HCT116 (cell line): ENCODE data around the gene EIPR1. TPM values are rescaled to one million over a fixed set of nuclear protein-coding genes. Genes with fewer than 3 reads are reported as not detected.

ENCODE experiments used
- ATAC-seq: fragments of 200-7000 bp; cut with Tn5 transposase; 2 replicates; pipeline ENCODE4 v1.9.1; 2020; ENCODE audit warnings: mild to moderate bottlenecking, moderate library complexity
- BruUV-seq: library from RNA; stranded (reverse); fragments of 400-500 nt; replicated peaks from 2 replicates; lab custom pipeline; 2021; lab: Mats Ljungman, UMichigan
- CTCF ChIA-PET: fragments of 300-600 bp; sonication (Branson Sonifier 250); formaldehyde crosslinking; loops from one replicate; lab custom pipeline; 2021; ENCODE audit warnings: antibody characterized with exemption; lab: Charles Lee
- POLR2A ChIA-PET: fragments of 300-600, 350-600 bp; sonication (Branson Sonifier 250); formaldehyde crosslinking; loops from one replicate; lab custom pipeline; 2021; ENCODE audit warnings: antibody characterized with exemption; lab: Charles Lee
- RAD21 ChIA-PET, 2 experiments: fragments of 300-600 bp; sonication (Branson Sonifier 250); formaldehyde crosslinking; loops; one replicate each; lab custom pipeline; 2023; ENCODE audit warnings: low total read pairs in 2 of 2; ENCODE audit not compliant: uncharacterized antibody in 2 of 2, unreplicated experiment in 2 of 2, low non-redundant PET in 1 of 2; lab: Charles Lee
- DNase-seq: peaks from one replicate; pipeline ENCODE4 v3.0.0-alpha.2; 2010; ENCODE audit warnings: low read depth, low spot score
- H2AFZ ChIP-seq: fragments of 200-600 bp; shearing (Covaris generic), sonication (generic); 2 replicates; pipeline ENCODE4 v1.6.1; 2017; ENCODE audit warnings: low read depth, mixed run types, mixed read lengths, antibody characterized with exemption, low read length; ENCODE audit not compliant: poor library complexity, severe bottlenecking
- H3K27ac ChIP-seq: 2 replicates; pipeline ENCODE4 v1.5.1; 2012; ENCODE audit warnings: low read depth, low read length
- H3K27me3 ChIP-seq: fragments of 200-600 bp; sonication (generic); 2 replicates; pipeline ENCODE4 v1.6.1; 2016; ENCODE audit warnings: mixed run types, low read length, mixed read lengths; ENCODE audit not compliant: insufficient read depth
- H3K36me3 ChIP-seq, 2 experiments: fragments of 200-500 bp in 1 of 2; fragments of 200-600 bp in 1 of 2; sonication (Bioruptor generic) in 1 of 2; sonication (generic) in 1 of 2; 2 replicates each; pipeline versions ENCODE4 v1.5.1 to v1.6.1; 2014 to 2016; ENCODE audit warnings: low read length in 2 of 2, inconsistent platforms in 1 of 2, mixed read lengths in 1 of 2, mixed run types in 1 of 2; ENCODE audit not compliant: insufficient read depth in 2 of 2, control insufficient read depth in 1 of 2
- H3K4me1 ChIP-seq, 2 experiments: fragments of 200-600 bp in 1 of 2; sonication (generic) in 1 of 2; 2 replicates each; pipeline versions ENCODE4 v1.5.1 to v1.6.1; 2012 to 2017; ENCODE audit warnings: low read length in 2 of 2, inconsistent platforms in 1 of 2, mild to moderate bottlenecking in 1 of 2, mixed read lengths in 1 of 2, mixed run types in 1 of 2, moderate library complexity in 1 of 2; ENCODE audit not compliant: insufficient read depth in 2 of 2, control insufficient read depth in 1 of 2
- H3K4me2 ChIP-seq: fragments of 200-600 bp; sonication (generic); 2 replicates; pipeline ENCODE4 v1.6.1; 2017; ENCODE audit warnings: mixed run types, low read length, mixed read lengths
- H3K4me3 ChIP-seq, 2 experiments: fragments of 200-600 bp in 1 of 2; sonication (generic) in 1 of 2; replicated peaks in 1 of 2; 2 replicates each; pipeline ENCODE4 v1.5.1; 2011 to 2016; ENCODE audit warnings: low read length in 2 of 2, control low read depth in 1 of 2, low read depth in 1 of 2, mild to moderate bottlenecking in 1 of 2, mixed read lengths in 1 of 2, mixed run types in 1 of 2
- H3K79me2 ChIP-seq: fragments of 200-600 bp; sonication (generic); 2 replicates; pipeline ENCODE4 v1.6.1; 2017; ENCODE audit warnings: mild to moderate bottlenecking, mixed run types, low read length, moderate library complexity, mixed read lengths; ENCODE audit not compliant: insufficient read depth
- H3K9ac ChIP-seq: fragments of 200-600 bp; sonication (generic); 2 replicates; pipeline ENCODE4 v1.6.1; 2016; ENCODE audit warnings: low read length, mixed read lengths
- H3K9me2 ChIP-seq: fragments of 200-600 bp; sonication (generic), shearing (Covaris generic); 2 replicates; pipeline ENCODE4 v1.6.1; 2017; ENCODE audit warnings: mixed run types, mild to moderate bottlenecking, moderate library complexity; ENCODE audit not compliant: insufficient read depth
- H3K9me3 ChIP-seq, 2 experiments: fragments of 200-500 bp in 1 of 2; fragments of 200-600 bp in 1 of 2; sonication (Bioruptor generic) in 1 of 2; sonication (generic) in 1 of 2; 2 replicates each; pipeline ENCODE4 v1.6.1; 2014 to 2017; ENCODE audit warnings: low read length in 2 of 2, mixed read lengths in 2 of 2, inconsistent platforms in 1 of 2, low read depth in 1 of 2, mild to moderate bottlenecking in 1 of 2, mixed run types in 1 of 2, moderate library complexity in 1 of 2; ENCODE audit not compliant: control insufficient read depth in 1 of 2, insufficient read depth in 1 of 2
- H4K20me1 ChIP-seq: fragments of 200-600 bp; sonication (generic), shearing (Covaris generic); 2 replicates; pipeline ENCODE4 v1.6.1; 2017; ENCODE audit warnings: mixed run types, mild to moderate bottlenecking, moderate library complexity; ENCODE audit not compliant: insufficient read depth
- CBX3 ChIP-seq: IDR thresholded peaks from 2 replicates; pipeline ENCODE4 v1.6.1; 2012; ENCODE audit warnings: low read depth
- CEBPB ChIP-seq: IDR thresholded peaks from 2 replicates; pipeline ENCODE4 v1.6.1; 2012; ENCODE audit warnings: low read depth
- EGR1 ChIP-seq: IDR thresholded peaks from 2 replicates; pipeline ENCODE4 v1.6.1; 2012; ENCODE audit warnings: low read depth
- EZH2 ChIP-seq: fragments of 200-600 bp; sonication (generic); IDR thresholded peaks from 2 replicates; pipeline ENCODE4 v1.6.1; 2017; ENCODE audit warnings: antibody characterized with exemption, mixed run types
- EZH2phosphoT487 ChIP-seq: fragments of 200-600 bp; IDR thresholded peaks from 2 replicates; pipeline ENCODE4 v1.6.1; 2018; ENCODE audit warnings: antibody characterized with exemption, borderline replicate concordance
- FOSL1 ChIP-seq: IDR thresholded peaks from 2 replicates; pipeline ENCODE4 v1.6.1; 2012; ENCODE audit warnings: low read depth
- POLR2AphosphoS5 ChIP-seq: IDR thresholded peaks from 2 replicates; pipeline ENCODE4 v1.6.1; 2011; ENCODE audit warnings: mild to moderate bottlenecking, low read depth, low read length, moderate library complexity
- RAD21 ChIP-seq: IDR thresholded peaks from 2 replicates; pipeline ENCODE4 v1.6.1; 2012; ENCODE audit warnings: low read depth, mild to moderate bottlenecking
- SP1 ChIP-seq: IDR thresholded peaks from 2 replicates; pipeline ENCODE4 v1.6.1; 2012; ENCODE audit warnings: low read depth
- SRF ChIP-seq: IDR thresholded peaks from 2 replicates; pipeline ENCODE4 v1.6.1; 2012; ENCODE audit warnings: low read depth
- TCF7L2 ChIP-seq: IDR thresholded peaks from 2 replicates; pipeline ENCODE4 v1.7.0; 2011; ENCODE audit warnings: borderline replicate concordance, inconsistent platforms; ENCODE audit not compliant: insufficient read depth, insufficient read length; ENCODE audit errors: extremely low read depth
- YY1 ChIP-seq: IDR thresholded peaks from 2 replicates; pipeline ENCODE4 v1.6.1; 2011; ENCODE audit warnings: low read length, low read depth, moderate library complexity, mild to moderate bottlenecking; ENCODE audit not compliant: insufficient replicate concordance; ENCODE audit errors: extremely low read depth
- ZFX ChIP-seq: fragments of 450-650 bp; IDR thresholded peaks from 2 replicates; pipeline ENCODE4 v1.6.1; 2017
- ZNF274 ChIP-seq: fragments of 200-500 bp; sonication (Bioruptor generic); IDR thresholded peaks from 2 replicates; pipeline ENCODE4 v1.6.1; 2014; ENCODE audit warnings: mild to moderate bottlenecking, low read depth, low read length, inconsistent platforms
- intact Hi-C: fragments of 100-400 bp; cut with micrococcal nuclease; formaldehyde crosslinking; loops from 2 replicates; pipeline ENCODE4 v1.10.0; 2022
- total RNA-seq: library from RNA; stranded (reverse); gene quantifications from one replicate; pipeline ENCODE4 v1.2.1, GENCODE V29; 2021; ENCODE audit not compliant: unreplicated experiment
- TF ChIP-seq, protein P1 (sequence below): IDR thresholded peaks from 2 replicates; pipeline ENCODE4 v1.6.1; 2012
- TF ChIP-seq, protein P2 (sequence below): IDR thresholded peaks from 2 replicates; pipeline ENCODE4 v1.6.1; 2012
- TF ChIP-seq, protein P3 (sequence below): IDR thresholded peaks from 2 replicates; pipeline ENCODE4 v1.6.1; 2011; ENCODE audit warnings: mild to moderate bottlenecking, low read length, moderate library complexity; ENCODE audit not compliant: insufficient replicate concordance; ENCODE audit errors: extremely low read depth

Gene EIPR1
- total RNA-seq, 1 experiment from 2014 or later: 36.9 TPM

DNA sequence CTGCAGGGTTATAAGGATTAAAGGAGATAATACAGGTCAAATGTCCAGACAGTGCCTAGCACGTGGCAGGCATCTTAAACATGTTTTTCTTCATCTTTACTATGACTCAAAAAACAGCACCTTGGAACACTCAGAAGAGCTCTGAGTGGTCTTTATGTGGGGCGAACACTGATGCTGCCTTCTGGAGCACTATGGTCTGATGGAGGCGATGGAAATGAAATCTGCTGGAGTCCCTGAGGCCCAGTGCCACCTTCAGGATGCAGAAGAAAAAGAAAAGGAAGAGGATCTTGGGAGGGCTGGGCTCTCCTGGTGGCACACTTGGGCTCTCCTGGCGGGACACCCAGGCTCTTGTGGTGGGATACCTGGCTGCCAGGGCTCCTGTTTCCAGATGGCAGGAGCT lies 171.8 kb downstream of the EIPR1 start:
- ATAC-seq (no peak), DNase-seq (no peak)
- H3K4me3 ChIP-seq: no peak overlapping the region
- H3K27ac ChIP-seq: no peak overlapping the region
- H3K4me2 ChIP-seq: no peak overlapping the region
- ChIA-PET CTCF (no interaction called here), POLR2A (no interaction called here), RAD21 (no interaction called here)
- H3K9me2 ChIP-seq: no peaks in the 10 kb centered on the region
- H4K20me1 ChIP-seq: no peaks in the 10 kb centered on the region
- H3K4me1 ChIP-seq: no peaks in the 10 kb centered on the region
- intact Hi-C loops: no loop called here
- 0 out of 2 replicates have a peak, but pooled peaks cover 4% of the 10 kb centered on the region for H3K79me2 ChIP-seq
- H2AFZ ChIP-seq: no peak overlapping the region
- H3K27me3 ChIP-seq: no peaks in the 10 kb centered on the region
- no peaks in the 10 kb centered on the region for H3K9me3 ChIP-seq
- no peak for TF ChIP-seq EZH2phosphoT487
- TF ChIP-seq, protein P1, sequence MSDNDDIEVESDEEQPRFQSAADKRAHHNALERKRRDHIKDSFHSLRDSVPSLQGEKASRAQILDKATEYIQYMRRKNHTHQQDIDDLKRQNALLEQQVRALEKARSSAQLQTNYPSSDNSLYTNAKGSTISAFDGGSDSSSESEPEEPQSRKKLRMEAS: no peak
- TF ChIP-seq TCF7L2: no peak
- TF ChIP-seq, protein P2, sequence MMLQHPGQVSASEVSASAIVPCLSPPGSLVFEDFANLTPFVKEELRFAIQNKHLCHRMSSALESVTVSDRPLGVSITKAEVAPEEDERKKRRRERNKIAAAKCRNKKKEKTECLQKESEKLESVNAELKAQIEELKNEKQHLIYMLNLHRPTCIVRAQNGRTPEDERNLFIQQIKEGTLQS: no peak
- no peak for TF ChIP-seq YY1
- no peak for TF ChIP-seq POLR2AphosphoS5
- no peak for TF ChIP-seq ZNF274
- H3K9ac ChIP-seq: no peak overlapping the region
- no peaks in the 10 kb centered on the region for H3K36me3 ChIP-seq
- no TSS peak for BruUV-seq

- H3K9me3 ChIP-seq: no peaks in the 10 kb centered on the region
- RAD21 ChIA-PET: no interaction called here
- H3K9ac ChIP-seq: no peak overlapping the region
- CTCF ChIA-PET: no interaction called here
- no peak overlapping the region for H3K4me3 ChIP-seq
- no TSS peak for BruUV-seq
- intact Hi-C loops: no loop called here
- no peak overlapping the region for H3K4me2 ChIP-seq
- DNase-seq: no peak
- no peaks in the 10 kb centered on the region for H3K9me2 ChIP-seq
- 0 out of 2 replicates have a peak, but pooled peaks cover 4% of the 10 kb centered on the region for H3K79me2 ChIP-seq
- no peaks in the 10 kb centered on the region for H3K27me3 ChIP-seq
- H2AFZ ChIP-seq: no peak overlapping the region
- ATAC-seq: no peak
- no peaks in the 10 kb centered on the region for H3K4me1 ChIP-seq
- no peaks in the 10 kb centered on the region for H4K20me1 ChIP-seq
- POLR2A ChIA-PET: no interaction called here
- no peak overlapping the region for H3K27ac ChIP-seq
- H3K36me3 ChIP-seq: no peaks in the 10 kb centered on the region
- TF ChIP-seq EZH2 (no peak), RAD21 (no peak), FOSL1 (no peak), ZNF274 (no peak), EGR1 (no peak), SRF (no peak), SP1 (no peak), ZFX (no peak), CBX3 (no peak), CEBPB (no peak)
- TF ChIP-seq, protein P3, sequence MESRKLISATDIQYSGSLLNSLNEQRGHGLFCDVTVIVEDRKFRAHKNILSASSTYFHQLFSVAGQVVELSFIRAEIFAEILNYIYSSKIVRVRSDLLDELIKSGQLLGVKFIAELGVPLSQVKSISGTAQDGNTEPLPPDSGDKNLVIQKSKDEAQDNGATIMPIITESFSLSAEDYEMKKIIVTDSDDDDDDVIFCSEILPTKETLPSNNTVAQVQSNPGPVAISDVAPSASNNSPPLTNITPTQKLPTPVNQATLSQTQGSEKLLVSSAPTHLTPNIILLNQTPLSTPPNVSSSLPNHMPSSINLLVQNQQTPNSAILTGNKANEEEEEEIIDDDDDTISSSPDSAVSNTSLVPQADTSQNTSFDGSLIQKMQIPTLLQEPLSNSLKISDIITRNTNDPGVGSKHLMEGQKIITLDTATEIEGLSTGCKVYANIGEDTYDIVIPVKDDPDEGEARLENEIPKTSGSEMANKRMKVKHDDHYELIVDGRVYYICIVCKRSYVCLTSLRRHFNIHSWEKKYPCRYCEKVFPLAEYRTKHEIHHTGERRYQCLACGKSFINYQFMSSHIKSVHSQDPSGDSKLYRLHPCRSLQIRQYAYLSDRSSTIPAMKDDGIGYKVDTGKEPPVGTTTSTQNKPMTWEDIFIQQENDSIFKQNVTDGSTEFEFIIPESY: no peak
- TF ChIP-seq, protein P1: no peak
Observed at GRCh38 chr2:3204031-3204821, 173.4 kb downstream of the EIPR1 start.
